NCI-H2029 (cell line): ENCODE measurements around the gene MID1.

Source experiments
- DNase-seq: peaks from one replicate; lab custom pipeline; 2025; lab: John Stamatoyannopoulos, UW

Gene MID1

GRCh38 chrX:10529344-10529743, 91.0 kb downstream of the MID1 start:
- no peak for DNase-seq

- no peak for DNase-seq
Observed at GRCh38 chrX:10526451-10526850, 93.9 kb downstream of the MID1 start.

GRCh38 chrX:10525381-10526120, 94.8 kb downstream of the MID1 start:
- DNase-seq = no peak

- DNase-seq = no peak
Observed at GRCh38 chrX:10524578-10524977, 95.8 kb downstream of the MID1 start.

GRCh38 chrX:10519761-10520160, 100.6 kb downstream of the MID1 start:
- DNase-seq = no peak

- DNase-seq = no peak
Observed at GRCh38 chrX:10519278-10519677, 101.1 kb downstream of the MID1 start.

- no peak for DNase-seq
Observed at GRCh38 chrX:10518073-10518472, 102.3 kb downstream of the MID1 start.

- no peak for DNase-seq
Observed at GRCh38 chrX:10516781-10517322, 103.5 kb downstream of the MID1 start.

GRCh38 chrX:10514891-10515290, 105.5 kb downstream of the MID1 start:
- no peak for DNase-seq

- no peak for DNase-seq
Observed at GRCh38 chrX:10513974-10514373, 106.4 kb downstream of the MID1 start.

- no peak for DNase-seq
Observed at GRCh38 chrX:10512741-10513140, 107.6 kb downstream of the MID1 start.

- DNase-seq = no peak
Observed at GRCh38 chrX:10512258-10512657, 108.1 kb downstream of the MID1 start.

GRCh38 chrX:10509397-10509796, 111.0 kb downstream of the MID1 start:
- no peak for DNase-seq

- no peak for DNase-seq
Observed at GRCh38 chrX:10508891-10509290, 111.5 kb downstream of the MID1 start.

- DNase-seq = no peak
Observed at GRCh38 chrX:10507876-10508275, 112.5 kb downstream of the MID1 start.

- DNase-seq = no peak
Observed at GRCh38 chrX:10507181-10507580, 113.2 kb downstream of the MID1 start.

- DNase-seq = no peak
Observed at GRCh38 chrX:10506781-10507180, 113.6 kb downstream of the MID1 start.

GRCh38 chrX:10505726-10506125, 114.7 kb downstream of the MID1 start:
- no peak for DNase-seq

- no peak for DNase-seq
Observed at GRCh38 chrX:10502961-10503360, 117.4 kb downstream of the MID1 start.

GRCh38 chrX:10501611-10502010, 118.8 kb downstream of the MID1 start:
- DNase-seq = no peak

GRCh38 chrX:10496345-10496965, 123.9 kb downstream of the MID1 start:
- no peak for DNase-seq

- no peak for DNase-seq
Observed at GRCh38 chrX:10495677-10496076, 124.7 kb downstream of the MID1 start.

- no peak for DNase-seq
Observed at GRCh38 chrX:10492250-10492649, 128.1 kb downstream of the MID1 start.

- no peak for DNase-seq
Observed at GRCh38 chrX:10486373-10486772, 134.0 kb downstream of the MID1 start.
